MM.1S (cell line): ENCODE measurements around the gene COX15.

ENCODE experiments used
- EZH2phosphoT487 ChIP-seq: fragments of 300-600 bp; sonication (generic); IDR thresholded peaks from 2 replicates; pipeline ENCODE4 v1.6.1; 2018; ENCODE audit warnings: antibody characterized with exemption, low read length
- TF ChIP-seq, protein P1 (sequence below): fragments of 300-600 bp; sonication (generic); IDR thresholded peaks from 2 replicates; pipeline ENCODE4 v1.5.1; 2016; ENCODE audit warnings: antibody characterized with exemption, low read length, mixed read lengths

DNA sequence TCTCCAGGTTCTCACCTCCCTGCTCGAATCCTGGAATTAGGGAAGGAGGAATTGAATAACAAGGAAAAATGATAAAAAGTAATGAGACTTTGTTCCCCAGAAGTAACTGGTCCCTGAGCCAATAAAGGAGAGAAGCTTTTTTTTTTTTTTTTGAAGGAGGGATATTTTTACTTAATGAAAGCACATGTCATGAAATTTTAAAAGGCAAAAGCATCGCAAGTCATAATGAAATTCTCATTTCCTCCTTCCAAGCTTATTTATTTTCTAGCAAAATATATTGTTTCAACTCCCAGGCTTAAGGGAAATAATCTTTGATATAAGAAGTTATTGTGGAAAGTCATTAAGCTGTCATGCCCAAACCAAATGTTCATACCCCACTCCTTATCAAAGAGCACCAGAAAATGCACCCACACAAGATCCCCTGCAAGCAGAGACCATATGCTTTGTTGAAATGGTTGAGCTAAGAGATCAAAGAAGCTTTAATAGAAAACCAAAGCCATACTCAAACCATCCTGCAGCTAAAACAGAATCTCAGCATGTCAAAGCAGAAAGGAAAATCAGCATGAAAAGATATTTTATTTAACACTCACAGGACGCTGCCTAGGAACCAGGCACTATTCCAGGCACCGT, 33.9 kb upstream of the COX15 start:
- TF ChIP-seq, protein P1, sequence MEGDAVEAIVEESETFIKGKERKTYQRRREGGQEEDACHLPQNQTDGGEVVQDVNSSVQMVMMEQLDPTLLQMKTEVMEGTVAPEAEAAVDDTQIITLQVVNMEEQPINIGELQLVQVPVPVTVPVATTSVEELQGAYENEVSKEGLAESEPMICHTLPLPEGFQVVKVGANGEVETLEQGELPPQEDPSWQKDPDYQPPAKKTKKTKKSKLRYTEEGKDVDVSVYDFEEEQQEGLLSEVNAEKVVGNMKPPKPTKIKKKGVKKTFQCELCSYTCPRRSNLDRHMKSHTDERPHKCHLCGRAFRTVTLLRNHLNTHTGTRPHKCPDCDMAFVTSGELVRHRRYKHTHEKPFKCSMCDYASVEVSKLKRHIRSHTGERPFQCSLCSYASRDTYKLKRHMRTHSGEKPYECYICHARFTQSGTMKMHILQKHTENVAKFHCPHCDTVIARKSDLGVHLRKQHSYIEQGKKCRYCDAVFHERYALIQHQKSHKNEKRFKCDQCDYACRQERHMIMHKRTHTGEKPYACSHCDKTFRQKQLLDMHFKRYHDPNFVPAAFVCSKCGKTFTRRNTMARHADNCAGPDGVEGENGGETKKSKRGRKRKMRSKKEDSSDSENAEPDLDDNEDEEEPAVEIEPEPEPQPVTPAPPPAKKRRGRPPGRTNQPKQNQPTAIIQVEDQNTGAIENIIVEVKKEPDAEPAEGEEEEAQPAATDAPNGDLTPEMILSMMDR: no peak
- no peak for TF ChIP-seq EZH2phosphoT487
